Measurements from ENCODE around the gene CAMTA1.

The CAMTA1 gene

GRCh38 chr1:7454052-7454815 is 669.0 kb downstream of the CAMTA1 start:
- DNase-seq (ENCODE audit: low read depth in 2 of 2): no peak

- DNase-seq (ENCODE audit: low read depth in 2 of 2): no peak
These were observed 669.9 kb downstream of the CAMTA1 start for GRCh38 chr1:7454895-7455784.

GRCh38 chr1:7455796-7456721 is 670.8 kb downstream of the CAMTA1 start:
- no peak for DNase-seq (ENCODE audit: low read depth in 2 of 2)

DNA sequence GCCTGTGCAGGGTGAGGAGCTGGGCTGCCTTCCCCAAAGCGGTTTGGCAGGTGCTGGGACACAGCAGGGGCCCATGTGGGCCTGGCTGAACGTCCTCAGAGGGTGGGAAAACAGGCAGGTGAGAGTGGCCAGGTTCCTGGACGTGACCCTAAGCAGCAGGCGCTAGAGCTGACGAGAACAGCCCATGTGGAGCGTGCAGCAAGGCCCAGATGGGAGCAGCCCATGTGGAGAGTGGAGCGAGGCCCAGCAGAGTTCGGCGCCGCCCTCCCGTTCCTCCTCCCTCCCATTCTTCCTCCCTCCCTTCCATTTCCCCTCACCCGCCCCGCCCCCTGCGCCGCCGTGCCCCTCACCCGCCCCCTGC is 671.4 kb downstream of the CAMTA1 start:
- DNase-seq (ENCODE audit: low read depth in 2 of 2): no peak

DNA sequence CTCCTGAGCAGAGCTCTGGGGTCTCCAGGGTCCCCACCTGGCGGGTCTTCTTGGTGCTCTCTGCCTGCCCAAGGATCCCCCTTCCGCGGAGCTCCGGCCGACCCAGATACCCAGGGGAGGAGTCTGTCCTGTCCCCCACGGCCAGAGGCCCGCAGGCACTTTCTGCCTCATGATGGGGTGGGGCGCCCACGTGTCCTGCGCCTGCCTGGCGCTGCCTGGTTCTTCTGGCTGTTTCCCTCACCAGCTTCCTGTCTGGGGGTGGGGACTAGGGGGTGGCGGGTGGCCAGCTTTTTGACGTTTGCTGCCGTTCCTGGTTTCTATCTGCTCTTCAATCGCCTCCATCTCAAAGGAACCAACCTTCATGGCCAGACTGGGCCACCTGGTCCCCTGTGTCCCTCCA is 672.6 kb downstream of the CAMTA1 start:
- DNase-seq (ENCODE audit: low read depth in 2 of 2): no peak

GRCh38 chr1:7458946-7459345 is 673.7 kb downstream of the CAMTA1 start:
- no peak for DNase-seq (ENCODE audit: low read depth in 2 of 2)

DNA sequence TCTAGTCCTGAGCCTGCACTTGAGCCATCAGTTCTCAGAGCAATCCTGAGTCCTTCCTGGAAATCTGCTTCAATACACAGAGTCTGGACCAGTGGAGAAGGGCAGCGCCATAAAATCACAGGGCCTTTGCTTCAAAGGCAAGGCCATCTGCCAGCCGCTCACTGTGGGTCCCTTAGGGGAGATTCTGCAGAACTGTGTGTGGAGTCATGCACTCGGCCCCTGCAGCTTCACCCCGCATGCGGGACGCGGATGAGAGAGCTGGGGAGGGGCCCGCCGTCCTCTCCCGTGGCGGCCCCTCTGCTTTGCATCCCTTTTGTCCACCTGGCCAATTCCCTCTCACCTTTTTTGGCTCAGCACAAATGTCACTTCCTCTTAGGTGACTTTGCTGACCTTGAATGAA is 674.7 kb downstream of the CAMTA1 start:
- DNase-seq (ENCODE audit: low read depth in 2 of 2): no peak

- DNase-seq (ENCODE audit: low read depth in 2 of 2): no peak
These were observed 675.6 kb downstream of the CAMTA1 start for GRCh38 chr1:7460807-7461206.

DNA sequence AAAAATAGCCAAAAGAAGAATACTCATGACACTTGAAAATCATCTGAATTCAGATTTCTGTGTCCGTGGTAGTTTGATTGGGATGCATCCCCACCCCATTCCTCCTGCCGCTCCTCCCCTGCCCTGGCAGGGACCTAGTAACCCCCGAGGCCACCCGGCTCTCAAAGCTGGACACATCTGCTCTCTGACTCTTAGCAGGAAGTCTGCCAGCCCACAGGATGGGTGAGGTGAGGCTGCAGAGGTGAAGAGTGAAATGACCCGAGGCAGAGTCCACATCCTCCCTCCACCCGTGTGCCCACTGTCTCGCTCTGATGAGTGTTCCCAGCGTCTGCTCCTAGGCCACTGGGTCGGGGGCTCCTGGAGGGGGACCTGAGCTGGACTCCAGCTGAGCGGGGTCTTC is 677.4 kb downstream of the CAMTA1 start:
- DNase-seq (ENCODE audit: low read depth in 2 of 2): no peak

DNA sequence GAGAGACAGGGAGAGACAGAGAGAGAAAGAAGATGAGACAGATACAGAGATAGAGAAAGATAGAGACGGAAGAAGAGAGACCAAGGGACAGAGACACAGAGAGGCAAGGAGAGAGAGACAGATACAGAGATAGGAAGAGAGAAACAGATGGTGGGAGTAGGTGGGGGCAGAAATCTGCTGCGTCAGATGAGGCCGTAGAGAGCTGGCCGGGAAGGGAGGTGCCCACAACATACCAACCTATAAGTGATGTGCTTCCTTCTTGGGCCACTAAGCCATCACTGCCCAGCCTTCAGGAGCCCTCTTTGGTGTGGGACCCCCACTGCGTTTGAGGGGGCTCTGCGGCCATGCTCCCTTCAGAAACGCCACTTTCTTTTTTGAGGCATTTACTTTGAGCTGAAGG is 678.3 kb downstream of the CAMTA1 start:
- no peak for DNase-seq (ENCODE audit: low read depth in 2 of 2)

- DNase-seq (ENCODE audit: low read depth in 2 of 2): no peak
These were observed 679.5 kb downstream of the CAMTA1 start for GRCh38 chr1:7464736-7465135.

DNA sequence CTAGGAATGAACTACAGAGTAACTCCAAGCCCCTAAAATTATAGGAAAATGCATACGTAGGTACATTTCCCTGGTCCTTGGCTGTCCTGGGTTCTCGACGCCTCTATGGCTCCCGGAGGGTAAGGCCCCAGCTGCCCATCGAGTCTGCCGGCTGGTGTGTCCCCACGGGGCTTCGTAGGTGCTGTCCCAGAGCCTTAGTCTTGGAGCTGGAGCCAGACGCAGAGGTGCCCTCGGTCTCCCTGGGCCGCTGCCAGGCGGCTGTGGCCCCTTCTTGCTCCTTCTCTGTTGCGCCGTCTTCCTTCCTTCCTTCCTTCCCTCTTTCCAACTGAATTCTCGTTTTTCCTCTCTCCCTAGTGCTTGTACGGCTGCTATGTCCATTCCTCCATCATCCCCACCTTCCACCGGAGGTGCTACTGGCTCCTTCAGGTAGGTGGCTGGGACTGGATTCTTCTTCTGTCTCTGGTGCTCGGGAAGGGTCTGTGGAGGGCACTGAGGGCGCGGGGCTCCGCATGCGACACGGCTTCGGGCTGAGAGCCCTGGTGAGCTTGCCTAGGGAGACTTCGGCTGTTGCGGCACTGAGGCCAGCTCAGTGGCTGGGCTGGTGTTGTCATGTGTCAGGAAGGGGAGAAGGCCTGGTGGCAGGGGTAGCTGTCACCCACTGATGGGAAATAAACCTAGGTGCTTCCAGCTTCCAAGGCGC is 682.4 kb downstream of the CAMTA1 start:
- no peak for DNase-seq (ENCODE audit: low read depth in 2 of 2)

- DNase-seq (ENCODE audit: low read depth in 2 of 2): no peak
These were observed 683.0 kb downstream of the CAMTA1 start for GRCh38 chr1:7468248-7468647.

DNA sequence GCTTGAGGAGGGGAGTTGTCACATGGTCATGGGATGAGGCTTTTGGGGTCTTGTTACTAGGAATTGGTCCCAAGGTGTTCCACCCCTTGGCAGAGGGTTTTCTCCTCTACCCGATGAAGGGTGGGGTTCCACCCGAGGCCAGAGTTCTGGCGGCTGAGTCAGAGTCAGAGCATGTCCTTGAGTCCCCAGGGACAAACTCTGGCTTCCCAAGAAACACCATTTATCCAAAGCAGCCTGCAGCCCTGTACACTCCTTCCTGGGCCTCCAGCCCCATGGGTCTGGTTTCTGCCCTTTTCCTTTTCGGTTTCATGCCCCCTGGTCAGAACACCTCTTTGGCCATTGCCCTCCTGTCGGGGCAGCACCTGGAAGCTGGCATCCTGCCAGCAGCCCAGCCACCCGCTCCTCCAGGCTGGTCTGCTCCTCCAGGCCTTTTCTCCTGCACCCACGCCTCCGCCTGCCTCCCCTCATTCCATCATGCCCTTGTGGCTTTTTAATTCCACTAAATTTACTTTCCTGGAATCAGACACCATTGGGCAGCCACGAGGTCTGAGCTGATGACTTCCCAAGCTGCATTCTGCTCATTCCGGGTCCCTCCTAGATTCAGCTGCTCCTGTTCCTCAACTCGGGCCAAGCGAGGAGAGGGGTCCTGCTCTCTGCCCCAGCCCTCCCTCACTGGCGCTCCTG is 684.1 kb downstream of the CAMTA1 start:
- no peak for DNase-seq (ENCODE audit: low read depth in 2 of 2)

DNA sequence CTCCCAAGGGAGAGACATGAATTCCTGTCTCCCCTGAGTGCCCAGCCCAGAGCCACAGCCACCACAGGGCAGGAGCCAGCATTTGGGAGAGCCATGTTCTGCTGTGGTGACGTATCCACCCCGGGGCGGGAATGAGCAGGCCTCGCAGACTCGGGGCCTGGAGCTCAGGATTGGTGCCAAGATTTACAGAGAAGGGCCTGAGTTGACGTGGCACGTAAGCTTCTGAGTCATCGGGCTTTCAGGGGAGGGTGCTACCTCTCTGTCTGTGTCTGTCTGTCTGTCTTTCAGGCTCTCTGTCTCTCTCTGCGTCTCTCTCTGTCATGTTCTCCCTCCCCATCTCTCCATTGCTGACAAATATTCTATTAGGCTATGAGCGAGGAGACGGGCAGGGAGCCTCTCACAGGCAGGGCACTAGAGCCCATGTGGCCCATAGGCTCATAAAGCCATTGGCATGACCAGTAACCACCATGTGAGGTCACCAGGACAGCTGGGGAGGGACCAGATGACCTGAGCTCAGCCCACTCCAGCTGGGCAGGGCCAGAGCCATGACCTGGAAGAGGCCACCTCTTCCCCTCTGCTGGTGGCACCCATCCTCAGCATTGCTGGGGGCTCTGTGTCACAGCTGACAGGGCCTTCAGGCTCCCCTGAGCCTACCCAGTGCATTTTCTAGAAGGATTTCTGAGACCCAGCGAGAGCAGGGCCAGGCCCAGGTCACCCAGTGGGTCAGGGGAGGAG is 685.8 kb downstream of the CAMTA1 start:
- DNase-seq (ENCODE audit: low read depth in 2 of 2): no peak

DNA sequence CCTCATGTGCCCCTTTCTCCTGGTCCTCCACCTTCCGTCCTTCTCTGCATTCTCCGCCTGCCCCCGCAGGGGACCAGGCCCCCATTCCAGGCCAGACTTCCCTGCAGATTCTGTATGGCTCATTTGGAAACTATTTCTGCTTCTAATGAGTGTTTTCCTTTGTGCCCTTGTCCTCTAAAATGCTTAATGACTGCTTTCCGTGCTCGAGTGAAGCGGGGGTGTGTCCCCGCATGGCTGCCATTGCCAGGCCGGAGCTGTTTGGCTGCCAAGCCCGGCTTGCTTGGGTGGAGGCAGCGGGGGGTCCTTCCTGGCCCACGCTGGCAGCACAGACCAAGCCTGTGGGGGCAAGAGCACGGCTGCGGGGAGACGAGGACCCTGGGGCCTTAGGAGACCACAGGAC is 686.6 kb downstream of the CAMTA1 start:
- no peak for DNase-seq (ENCODE audit: low read depth in 2 of 2)

DNA sequence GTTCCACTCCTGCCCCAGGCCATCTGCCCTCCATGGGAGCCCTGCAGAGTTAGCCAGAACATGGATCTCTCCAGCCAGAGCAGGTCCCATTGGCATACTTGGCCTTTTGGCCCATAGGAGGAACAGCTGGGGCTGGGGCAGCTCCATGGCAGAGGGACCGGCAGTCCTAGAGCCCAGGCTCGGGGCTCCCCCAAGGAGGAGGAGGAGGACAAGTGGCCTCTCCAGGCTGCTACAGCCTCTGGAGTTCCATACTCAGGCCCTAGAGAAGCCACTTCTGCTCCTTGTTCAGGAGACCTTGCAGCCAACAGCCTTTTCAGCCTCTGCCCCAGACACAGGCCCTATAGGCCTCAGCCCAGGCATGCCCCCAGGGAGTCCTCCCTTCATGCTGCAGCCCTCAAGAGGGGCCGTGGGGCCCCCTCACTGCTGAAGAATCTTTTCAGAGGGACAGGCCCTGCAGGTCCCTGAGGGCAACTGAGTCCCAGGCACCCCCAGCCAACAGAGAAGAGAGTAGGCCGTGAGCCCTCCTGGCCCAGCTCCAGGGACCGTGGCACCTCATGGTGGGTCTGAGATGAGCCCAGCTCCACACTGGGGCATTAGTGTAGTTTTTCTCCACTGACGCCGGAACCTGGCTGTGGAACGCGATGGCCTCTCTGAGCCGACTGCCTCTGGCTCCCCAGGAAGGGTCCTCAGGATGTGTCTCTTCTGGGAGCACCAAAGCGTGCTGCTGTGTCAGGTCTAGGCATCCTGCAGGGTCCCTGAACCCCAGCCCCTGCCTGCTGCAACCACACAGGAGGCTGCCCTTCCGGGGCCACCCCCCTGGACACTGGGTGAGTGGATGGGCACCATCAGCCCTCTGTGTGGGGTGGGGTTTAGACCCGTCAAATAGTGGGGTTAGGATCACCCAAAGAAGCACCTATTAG is 688.2 kb downstream of the CAMTA1 start:
- no peak for DNase-seq (ENCODE audit: low read depth in 2 of 2)

GRCh38 chr1:7474143-7474490 is 688.9 kb downstream of the CAMTA1 start:
- DNase-seq (ENCODE audit: low read depth in 2 of 2): no peak
